NCI-H128 (cell line): ENCODE measurements around the gene ADCY1.
"Not testable (repeated sequence)": the region's sequence is repeated elsewhere in the genome, so short reads cannot be mapped to it uniquely, and the experiment has no call there.

Source experiments
- DNase-seq: peaks from one replicate; lab custom pipeline; 2025; ENCODE audit not compliant: unreplicated experiment; lab: John Stamatoyannopoulos, UW

Gene ADCY1

GRCh38 chr7:45726883-45727282 lies 152.7 kb downstream of the ADCY1 start:
- DNase-seq = no peak

- DNase-seq = not testable (repeated sequence)
Observed at GRCh38 chr7:45731692-45732443, 157.7 kb downstream of the ADCY1 start.

- DNase-seq = not testable (repeated sequence)
Observed at GRCh38 chr7:45738920-45739319, 164.8 kb downstream of the ADCY1 start.

- DNase-seq = not testable (repeated sequence)
Observed at GRCh38 chr7:45740573-45740972, 166.4 kb downstream of the ADCY1 start.

- not testable (repeated sequence) for DNase-seq
Observed at GRCh38 chr7:45748976-45749375, 174.8 kb downstream of the ADCY1 start.

GRCh38 chr7:45751352-45751751 lies 177.2 kb downstream of the ADCY1 start:
- DNase-seq = not testable (repeated sequence)

GRCh38 chr7:45756333-45756732 lies 182.2 kb downstream of the ADCY1 start:
- DNase-seq = not testable (repeated sequence)

GRCh38 chr7:45756757-45757156 lies 182.6 kb downstream of the ADCY1 start:
- DNase-seq = not testable (repeated sequence)

- DNase-seq = not testable (repeated sequence)
Observed at GRCh38 chr7:45759464-45759863, 185.3 kb downstream of the ADCY1 start.

- not testable (repeated sequence) for DNase-seq
Observed at GRCh38 chr7:45761545-45762205, 187.5 kb downstream of the ADCY1 start.

- DNase-seq = not testable (repeated sequence)
Observed at GRCh38 chr7:45762225-45762994, 188.2 kb downstream of the ADCY1 start.

- DNase-seq = peak; percentile 95
Observed at GRCh38 chr7:45768516-45769394, 194.6 kb downstream of the ADCY1 start.

GRCh38 chr7:45769626-45770025 lies 195.5 kb downstream of the ADCY1 start:
- DNase-seq = not testable (repeated sequence)
